HG03045 (cell line): ENCODE results near the gene ATF3.

ENCODE experiments used
- ATAC-seq: cut with Tn5 transposase; IDR thresholded peaks from one replicate; pipeline ENCODE4 v1.9.1; 2021; ENCODE audit warnings: mild to moderate bottlenecking, moderate library complexity; ENCODE audit not compliant: unreplicated experiment

The ATF3 gene

DNA sequence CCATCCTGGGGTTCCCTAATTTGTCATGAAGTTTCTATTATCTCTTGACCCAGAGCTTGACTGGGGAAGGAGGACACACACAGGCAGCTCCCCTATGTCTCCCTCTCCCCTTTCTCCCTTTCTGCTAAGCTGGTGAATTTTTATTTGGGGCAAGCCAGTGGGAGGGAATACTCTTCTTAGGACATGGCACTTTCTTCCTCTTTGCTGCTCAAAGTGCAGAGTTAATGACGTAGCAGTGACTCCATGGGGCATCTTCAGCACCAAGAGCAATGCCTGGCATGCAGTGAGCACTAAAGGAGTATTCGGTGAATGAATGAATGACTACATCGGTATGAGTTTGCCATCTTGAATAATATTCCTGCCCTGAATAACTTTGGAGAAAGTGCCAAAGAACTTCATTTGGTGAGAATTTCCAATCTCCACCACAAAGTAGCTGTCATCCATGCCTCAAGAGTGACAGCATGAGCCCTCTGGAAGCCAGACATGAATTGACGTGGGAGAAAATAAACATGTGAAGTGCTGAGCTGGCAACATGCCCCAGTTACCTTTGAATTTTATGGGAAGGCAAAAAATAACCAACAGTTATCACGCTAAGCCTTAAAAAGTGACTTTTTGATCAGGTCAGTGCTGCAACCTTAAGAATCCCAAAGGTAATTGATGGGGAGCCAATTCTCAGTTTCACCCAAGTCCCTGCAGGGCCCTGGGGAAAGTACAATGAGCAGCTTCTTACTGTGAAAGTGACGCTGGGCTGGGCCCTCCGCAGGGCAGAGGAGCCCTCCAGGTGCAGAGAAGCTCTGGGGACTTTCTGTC is 22.1 kb upstream of the ATF3 start:
- ATAC-seq: peak; percentile 88

DNA sequence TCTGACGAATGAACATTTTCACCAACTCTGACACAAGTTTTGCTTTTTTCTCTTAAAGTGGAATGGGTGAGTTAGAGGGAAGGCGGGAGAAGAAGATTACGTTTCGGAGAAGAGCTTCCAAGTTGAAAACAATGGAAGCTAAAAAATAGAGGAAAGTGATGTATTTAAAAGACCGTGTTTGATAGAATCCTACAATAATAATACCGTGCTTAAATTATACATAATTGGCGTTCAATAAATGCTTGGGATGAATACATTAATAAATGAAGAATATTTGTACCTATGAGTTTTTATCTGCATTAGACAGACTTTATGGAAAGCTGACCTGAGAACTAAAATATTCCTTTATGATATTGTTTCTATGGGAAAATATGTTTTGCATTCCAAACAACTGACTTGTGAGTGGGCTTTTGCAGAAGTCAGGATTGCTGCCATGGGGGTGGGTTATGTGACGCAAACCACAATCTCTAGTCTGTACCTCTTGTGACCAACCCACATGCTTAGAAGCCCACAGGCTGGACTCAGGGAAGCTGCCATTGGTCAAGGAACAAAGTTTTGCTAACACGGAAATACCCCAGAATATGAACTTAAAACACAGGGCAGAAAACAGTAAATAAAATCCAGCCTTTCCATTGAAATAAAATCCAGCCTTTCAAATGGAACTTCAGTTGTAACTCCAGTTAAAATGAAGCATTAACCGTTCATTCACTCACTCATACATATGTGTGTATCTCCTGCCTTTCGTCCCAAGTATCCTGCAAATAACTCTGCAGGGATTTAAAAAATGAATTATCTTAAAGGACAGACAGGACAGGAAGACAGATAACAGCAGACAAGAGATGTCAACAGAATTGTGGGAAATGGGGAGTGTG is 21.3 kb upstream of the ATF3 start:
- no peak for ATAC-seq

DNA sequence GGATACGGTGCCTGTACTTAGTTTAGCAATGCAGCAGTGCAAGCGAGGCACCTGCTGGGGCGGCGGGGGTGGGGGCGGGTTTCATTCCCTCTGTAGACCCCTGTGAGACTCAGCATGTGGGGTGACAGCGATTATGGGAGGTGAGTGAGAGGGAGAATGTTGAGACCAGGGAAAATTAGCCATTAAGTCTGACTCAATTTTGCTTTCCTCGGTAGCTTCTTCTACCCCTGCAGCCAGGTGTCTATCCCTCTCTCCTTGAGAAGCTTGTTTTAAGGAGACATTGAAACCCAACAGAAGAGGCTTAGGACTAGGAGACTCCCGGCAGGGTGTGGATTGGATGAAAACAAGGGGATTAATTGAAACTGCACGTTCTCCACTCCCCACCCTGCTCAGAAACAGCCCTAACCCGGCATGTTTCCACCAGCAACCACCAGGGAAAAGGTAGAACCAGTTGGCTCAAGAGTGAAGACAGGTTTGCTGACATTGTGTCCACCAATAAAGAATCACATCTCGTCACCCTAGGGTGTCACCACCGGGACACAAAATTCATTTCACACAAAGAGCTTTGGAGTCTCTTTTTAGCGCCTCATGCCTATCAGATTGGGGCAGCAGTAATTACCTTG is 20.6 kb upstream of the ATF3 start:
- ATAC-seq: no peak

DNA sequence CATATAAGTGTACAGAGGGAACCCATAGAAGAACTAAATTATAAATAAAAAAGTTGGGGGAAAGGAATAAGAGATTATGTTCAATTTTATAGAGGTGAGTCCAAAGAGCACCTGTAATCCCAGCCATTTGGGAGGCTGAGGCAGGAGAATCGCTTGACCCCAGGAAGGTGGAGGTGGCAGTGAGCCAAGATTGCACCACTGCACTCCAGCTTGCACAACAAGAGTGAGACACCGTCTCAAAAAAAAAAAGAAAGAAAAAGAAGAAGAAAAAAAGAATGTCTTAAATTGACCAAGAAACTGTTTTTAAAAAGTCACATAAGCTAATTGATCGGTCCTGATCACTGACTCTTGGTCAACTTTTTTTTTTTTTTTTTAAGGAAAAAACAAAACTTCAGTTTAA is 19.1 kb upstream of the ATF3 start:
- ATAC-seq: no peak

DNA sequence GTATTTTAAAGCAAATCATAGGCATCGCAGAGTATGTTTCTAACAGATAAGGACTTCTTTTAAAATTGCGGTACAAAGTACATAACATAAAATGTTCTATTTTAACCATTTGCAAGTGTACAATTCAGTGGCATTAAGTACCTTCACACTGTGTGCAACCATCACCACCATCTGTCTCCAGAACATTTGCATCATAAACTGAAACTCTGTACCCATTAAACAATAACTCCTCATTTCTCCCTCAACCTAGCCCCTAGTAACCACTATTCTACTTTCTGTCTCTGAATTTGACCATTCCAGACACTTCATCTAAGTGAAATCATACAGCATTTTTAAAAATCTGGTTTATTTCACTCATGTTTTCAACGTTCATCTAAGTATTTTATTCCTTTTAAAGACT is 16.6 kb upstream of the ATF3 start:
- ATAC-seq: no peak

DNA sequence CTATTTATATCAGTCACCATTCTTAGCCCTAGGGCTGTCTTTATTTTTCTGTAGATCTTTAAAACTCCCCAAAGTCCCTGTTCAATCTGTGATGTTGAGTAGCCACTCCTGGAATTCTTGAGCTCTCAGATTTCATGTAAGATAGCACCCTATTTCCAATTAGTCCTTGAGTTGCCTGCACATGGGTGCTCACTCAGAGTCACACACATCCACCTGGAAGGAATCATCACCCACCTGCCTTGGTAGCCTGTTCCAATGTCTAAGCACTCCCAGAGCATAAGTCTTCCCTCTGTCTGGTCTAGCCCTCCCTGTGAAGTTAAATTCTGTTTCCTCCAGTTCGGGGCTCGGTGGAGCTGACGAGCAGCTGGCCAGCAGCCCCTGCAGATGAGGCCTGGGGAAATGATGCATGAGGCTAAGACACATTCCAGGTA is 14.7 kb upstream of the ATF3 start:
- ATAC-seq: no peak

DNA sequence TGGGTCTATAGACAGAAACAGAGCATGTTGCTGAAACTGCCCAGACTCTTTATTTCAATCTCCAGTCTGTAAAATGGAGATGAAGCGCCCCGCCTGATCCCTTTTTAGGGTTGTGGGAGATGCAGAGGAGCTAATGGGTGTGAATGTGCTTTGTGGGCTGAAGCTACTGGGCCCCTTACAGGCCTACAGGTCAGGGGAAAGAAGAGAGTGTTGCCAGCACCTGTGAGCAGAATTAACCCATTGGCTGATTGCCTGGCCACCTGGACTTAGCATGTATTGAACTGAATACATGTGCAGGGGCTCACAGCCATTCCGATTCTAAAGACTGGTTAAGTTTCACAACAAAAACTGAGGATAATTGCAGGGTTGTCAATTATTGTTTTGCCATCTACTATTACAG is 13.9 kb upstream of the ATF3 start:
- no peak for ATAC-seq

DNA sequence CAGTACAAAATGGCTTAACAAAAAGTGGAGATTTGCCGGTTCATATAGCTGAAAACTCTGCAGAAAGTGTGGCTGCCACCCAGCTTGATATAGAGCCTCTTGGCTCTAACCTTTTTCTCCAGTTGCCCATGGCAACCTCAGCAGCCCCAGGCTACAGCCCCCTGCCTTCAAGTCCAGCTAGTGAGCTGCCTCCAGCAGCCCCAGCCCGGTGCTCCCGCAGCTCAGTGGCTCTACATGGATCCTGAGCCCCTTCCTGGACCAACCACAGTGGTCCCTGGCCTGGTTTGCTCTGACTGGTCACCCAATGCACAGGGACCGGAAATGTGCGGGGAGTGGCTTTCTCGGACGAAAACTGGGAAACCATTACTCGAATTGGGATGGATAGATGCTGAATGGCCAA is 13.3 kb upstream of the ATF3 start:
- no peak for ATAC-seq

DNA sequence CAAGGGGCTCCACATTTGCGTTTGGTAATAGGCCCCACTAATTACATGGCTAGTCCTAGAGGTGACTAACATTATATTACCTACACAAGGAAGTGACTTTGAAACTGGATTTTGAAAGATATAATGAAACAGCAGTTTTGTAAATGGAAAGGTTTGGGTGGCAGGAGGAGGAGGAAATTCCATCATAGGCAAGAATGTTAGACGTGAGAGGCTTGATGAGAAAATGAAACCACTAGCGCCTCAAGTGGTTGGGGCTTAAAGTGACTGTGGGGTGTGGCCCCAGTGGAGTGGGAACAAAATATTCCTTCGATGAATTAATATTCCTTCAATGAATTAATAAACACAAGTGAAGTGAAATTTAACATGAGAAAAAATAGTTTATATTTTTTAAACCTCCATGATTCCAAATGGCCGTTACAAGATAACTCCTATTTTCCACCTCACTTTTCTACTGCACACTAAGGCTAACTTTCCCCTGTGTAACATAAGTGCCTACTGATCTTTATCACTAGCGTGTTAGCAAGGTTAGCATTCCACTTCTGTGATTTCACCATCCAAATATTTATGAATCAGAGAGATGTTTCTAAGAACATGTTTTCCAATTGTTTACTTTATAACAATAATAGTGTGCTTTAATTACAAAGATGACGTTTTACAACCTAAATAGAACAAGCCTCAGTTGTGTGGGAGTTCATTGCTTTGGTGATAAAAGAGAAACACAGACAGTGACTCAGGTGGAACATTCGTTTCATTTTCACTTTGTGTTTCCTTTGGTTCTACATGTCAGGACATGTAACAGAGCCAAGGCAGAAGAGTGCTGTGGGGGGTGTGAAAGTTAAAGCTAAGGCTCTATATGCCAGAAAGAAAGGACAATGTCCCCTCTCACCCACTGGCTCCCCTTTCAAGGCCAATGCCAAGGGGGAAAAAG is 12.5 kb upstream of the ATF3 start:
- peak; percentile 94 for ATAC-seq

DNA sequence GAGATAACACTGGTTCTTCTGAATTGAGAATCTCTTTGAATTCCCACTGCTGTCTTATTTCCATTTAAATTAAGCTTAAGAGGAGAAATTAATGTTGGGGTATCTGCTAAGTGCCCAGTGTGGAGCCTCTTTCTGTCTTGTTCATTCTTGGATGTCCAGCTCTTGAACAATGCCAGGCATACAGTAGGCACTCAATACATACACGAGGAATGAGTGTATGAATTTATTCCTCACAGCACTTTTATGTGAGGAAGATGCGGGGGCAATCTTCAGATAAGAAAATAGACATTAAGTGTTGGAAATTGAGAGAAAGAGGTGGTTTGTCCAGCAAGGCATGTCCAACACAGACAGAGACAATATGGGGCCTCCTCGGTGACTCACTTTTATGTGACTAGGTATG is 11.8 kb upstream of the ATF3 start:
- ATAC-seq: no peak

DNA sequence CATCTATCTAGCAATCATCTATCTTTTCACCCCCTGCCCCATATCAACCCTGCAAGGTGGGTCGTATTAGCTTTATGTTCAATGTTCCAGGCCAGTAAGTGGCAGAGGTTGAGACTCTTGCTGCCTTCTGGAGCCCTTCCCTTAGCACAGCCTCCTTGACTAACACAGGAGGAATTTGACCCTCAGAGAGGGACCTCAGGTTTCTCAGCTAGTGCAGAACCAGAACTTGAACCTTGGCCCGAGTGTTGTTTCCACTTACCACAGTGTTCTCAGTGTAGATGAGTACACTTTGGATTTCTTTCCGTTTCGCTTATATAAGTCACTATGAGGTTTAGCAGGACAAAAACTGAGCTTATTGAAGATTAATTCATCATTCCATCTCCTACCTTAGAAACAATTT is 11.1 kb upstream of the ATF3 start:
- ATAC-seq: no peak

DNA sequence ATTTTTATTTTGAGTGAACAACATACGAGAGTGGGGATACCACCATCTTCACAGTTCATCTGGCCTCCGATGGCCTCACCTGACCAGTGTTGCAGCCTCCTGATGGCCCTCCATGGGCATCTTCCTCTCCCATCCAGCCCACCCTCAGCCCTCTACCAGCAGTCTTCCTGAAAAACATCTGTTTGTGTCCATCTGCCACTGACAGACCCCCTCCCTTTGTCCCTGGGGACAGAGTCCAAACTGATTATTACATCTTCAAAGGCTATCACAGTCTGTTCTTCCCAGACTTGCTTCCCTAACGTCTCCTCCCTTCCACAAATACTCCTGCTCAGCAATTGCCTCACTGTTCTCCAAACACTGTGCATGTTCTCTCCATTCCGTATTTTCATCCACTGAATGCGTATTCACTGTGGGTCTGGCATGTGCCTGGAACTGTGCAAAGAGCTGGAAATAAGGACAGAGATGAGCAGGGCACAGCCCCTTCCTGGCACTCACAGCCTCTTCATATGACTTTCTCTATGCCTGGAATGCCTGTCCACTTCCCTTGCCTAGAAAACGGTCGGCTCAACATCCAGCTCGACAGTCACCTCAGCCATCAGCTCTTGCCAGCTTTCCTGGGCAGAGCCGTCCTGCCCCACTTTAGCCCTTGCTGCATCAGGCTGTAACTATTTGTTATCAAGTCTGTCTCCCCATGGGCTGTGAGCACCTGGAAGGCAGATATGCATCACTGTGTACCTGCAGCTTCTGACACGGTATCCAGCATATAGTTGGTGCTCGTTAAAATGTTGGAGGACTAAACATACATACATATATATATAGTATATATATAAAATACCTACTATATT is 8.3 kb upstream of the ATF3 start:
- no peak for ATAC-seq

DNA sequence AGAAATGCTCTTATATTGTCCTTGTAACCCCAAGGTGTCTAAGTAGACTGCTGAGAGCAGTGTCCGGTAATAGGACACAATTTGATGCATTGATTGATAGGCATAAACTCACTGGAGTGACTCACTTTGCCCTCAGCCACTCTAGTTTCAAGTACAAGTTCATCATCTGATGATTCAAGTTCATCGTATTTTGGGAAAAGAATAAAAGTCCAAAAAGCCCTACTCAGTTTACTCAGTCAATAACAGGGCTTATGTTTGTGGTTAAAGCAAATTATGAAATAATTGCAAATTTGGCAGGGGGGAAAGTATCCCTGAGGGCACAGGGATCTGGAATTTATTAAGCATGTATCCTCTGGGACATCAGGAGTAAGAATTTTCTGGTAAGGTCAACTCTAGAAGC is 7.6 kb upstream of the ATF3 start:
- no peak for ATAC-seq

DNA sequence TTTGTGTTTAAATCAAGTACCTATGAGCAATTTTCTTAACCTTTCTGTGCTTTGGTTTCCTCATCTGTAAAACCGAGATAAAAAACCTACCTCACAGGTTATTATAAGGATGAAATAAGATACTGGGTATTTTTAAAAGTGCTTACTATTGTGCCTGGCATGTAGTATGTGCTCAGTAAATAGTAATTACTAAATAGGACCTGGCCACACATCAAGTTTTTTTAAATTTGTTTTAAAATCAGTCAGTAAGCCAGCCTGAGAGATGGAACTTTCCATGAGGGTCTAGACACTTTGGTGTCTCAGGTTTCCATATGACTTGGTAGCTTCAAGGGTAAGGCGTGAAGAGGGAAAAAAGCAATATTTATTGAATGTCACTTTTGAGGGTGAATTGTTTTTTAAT is 7.0 kb upstream of the ATF3 start:
- no peak for ATAC-seq

DNA sequence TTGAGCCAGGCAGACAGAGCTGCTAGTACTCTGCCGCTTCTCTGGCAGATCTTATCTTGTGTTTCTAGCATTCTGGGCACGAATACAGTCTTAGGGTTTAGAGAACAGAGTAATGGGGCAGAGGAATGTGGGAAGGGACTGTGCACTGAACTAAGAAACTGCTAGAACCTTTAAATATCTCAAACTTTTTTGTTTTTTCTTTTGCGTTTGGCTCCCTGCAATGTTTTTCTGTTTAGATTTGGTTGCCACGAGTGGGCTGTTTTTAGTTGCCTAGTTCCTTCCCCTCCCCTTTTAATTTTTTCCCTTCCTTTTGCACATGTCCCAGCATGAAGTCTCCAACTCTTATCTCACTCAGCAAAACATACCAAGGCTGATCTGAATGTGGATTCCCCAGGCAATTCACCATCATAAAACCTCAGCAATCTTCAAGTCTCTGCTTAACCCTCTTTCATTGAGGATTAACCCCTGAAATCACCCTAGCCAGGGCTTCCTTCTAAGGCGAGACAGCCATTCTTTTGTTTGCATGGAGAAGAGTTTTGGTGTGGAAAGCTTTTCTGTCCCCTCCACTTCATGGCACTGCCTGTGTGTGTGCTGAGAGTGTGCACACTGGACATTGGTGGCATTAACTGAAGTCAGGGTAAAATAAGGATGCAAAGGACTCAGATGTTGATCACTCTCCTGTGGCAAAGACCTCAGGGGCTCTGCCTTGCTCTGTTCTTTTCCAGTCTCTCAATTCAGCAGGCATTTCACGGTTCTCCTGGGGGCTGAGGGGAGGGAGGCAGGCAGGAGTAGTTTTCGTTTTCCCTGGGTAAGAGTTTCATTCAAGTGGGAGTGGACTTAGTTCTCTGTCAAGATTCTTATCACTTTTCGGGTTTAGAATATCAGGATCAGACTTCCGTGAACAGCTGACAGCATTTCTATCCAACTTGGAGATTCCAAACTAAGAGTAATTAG is 2.8 kb upstream of the ATF3 start:
- no peak for ATAC-seq

DNA sequence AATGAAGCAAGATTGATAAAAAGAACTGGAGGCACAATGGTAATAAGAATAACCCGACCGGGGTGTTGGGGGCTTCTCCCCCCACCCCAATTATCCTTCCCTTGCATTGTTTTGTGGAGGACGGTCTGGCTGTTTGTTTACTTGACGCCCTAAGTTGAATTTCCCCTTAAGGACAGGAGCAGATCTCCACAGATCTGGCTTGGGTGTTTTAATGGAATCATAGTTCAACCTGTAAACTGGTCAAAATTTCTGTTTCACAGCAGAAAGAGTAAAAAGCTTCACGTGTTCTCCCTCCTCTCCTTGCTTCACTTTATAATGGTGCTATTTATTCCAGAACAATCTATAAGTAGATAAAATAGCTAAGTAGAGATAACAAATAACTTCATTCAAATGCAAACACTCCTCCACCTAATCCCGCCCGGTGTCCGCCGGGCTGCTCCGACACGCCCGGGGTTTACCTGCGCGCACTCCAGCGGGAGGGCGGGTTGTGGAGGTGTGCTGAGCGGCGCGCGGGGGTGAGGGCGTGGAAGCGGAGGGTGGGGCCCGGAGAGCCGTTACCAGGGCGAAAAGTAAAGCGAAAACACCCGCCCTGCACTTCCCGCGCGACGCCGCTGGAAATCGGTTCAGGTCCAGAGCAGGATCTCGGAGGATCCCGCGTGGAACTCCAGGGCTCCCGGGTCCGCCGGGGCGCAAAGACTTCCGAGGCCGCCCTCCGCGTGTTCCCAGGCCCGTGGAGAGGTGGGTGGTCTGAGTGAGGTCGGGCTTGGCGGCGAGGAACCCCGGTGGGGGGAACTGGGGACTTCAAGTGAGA is 2.0 kb upstream of the ATF3 start:
- no peak for ATAC-seq

DNA sequence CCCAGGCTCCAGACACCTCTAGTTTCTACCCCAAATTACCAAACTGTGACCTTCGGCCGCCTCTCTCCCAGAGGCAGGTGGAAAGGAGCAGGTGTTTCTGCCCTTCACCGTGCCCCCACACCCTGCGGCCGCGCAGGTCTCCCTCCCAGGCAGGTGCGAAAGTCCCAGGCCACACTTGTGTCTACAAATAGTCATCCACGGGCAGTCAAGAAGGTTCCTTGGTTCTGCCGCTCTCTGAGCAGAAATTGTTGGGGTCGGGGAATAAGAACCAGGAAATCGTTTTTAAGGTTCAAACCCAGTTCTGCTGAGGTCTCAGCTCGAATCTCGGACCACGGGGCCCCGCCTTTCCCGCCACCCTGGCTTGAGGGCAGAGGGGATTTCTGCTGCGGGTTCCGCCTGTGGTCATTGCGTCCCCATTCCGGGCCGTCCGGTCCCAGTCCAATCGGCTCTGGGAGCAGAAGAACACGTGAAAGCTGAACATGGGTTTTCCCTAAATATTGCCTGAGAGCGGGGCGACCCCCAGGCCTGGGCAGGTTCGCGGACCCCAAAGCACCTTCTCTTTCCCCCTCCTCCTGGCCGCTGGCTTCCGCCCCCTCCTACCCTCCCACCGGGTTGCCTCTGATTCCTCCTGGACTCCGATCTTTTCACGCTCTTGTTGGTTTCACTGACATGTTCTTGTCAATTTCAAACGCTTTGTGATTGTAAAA is 1.2 kb upstream of the ATF3 start:
- ATAC-seq: no peak
